Measurements from ENCODE around the gene DUXB. TPM values are rescaled to one million over a fixed set of nuclear protein-coding genes. Genes with fewer than 3 reads are reported as not detected.

The DUXB gene
- total and polyA plus RNA-seq, 2 experiments from 2014 or later: not detected

GRCh38 chr16:75660726-75661302 is 40.4 kb downstream of the DUXB start:
- Histone ChIP-seq H3K27ac (no peak overlapping the region), H3K9me3 (ENCODE audit: low read depth) (no peaks in the 10 kb centered on the region), H3K27me3 (no peaks in the 10 kb centered on the region), H3K4me1 (ENCODE audit: low read depth) (no peaks in the 10 kb centered on the region), H3K4me3 (no peak overlapping the region), H3K36me3 (peaks cover 26% of the 10 kb centered on the region)
- TF ChIP-seq CTCF (IDR thresholded peaks at IDR 0.05; ENCODE audit: low read depth, low read length): no peak
- peak in 1 of 2 donors; percentile 12 for DNase-seq (ENCODE audit: low read depth in 1 of 2, low spot score in 1 of 2)

GRCh38 chr16:75660321-75660720 is 40.9 kb downstream of the DUXB start:
- Histone ChIP-seq H3K27me3 (no peaks in the 10 kb centered on the region), H3K4me3 (no peak overlapping the region), H3K9me3 (ENCODE audit: low read depth) (no peaks in the 10 kb centered on the region), H3K36me3 (peaks cover 31% of the 10 kb centered on the region), H3K27ac (no peak overlapping the region), H3K4me1 (ENCODE audit: low read depth) (no peaks in the 10 kb centered on the region)
- no peak for DNase-seq (ENCODE audit: low read depth in 1 of 2, low spot score in 1 of 2)
- TF ChIP-seq CTCF (IDR thresholded peaks at IDR 0.05; ENCODE audit: low read depth, low read length): no peak

GRCh38 chr16:75658175-75658574 is 43.1 kb downstream of the DUXB start:
- H3K36me3 ChIP-seq: peaks cover 43% of the 10 kb centered on the region
- no peak overlapping the region for H3K27ac ChIP-seq
- DNase-seq (ENCODE audit: low read depth in 1 of 2, low spot score in 1 of 2): no peak
- no peaks in the 10 kb centered on the region for H3K4me1 ChIP-seq (ENCODE audit: low read depth)
- no peak for TF ChIP-seq CTCF (IDR thresholded peaks at IDR 0.05; ENCODE audit: low read depth, low read length)
- H3K27me3 ChIP-seq: no peaks in the 10 kb centered on the region
- H3K9me3 ChIP-seq (ENCODE audit: low read depth): no peaks in the 10 kb centered on the region
- H3K4me3 ChIP-seq: no peak overlapping the region

GRCh38 chr16:75653922-75654321 is 47.3 kb downstream of the DUXB start:
- Histone ChIP-seq H3K27me3 (no peaks in the 10 kb centered on the region), H3K4me1 (ENCODE audit: low read depth) (peaks cover 12% of the 10 kb centered on the region), H3K36me3 (peaks cover 43% of the 10 kb centered on the region), H3K4me3 (no peak overlapping the region), H3K9me3 (ENCODE audit: low read depth) (no peaks in the 10 kb centered on the region), H3K27ac (no peak overlapping the region)
- TF ChIP-seq CTCF (IDR thresholded peaks at IDR 0.05; ENCODE audit: low read depth, low read length): no peak
- no peak for DNase-seq (ENCODE audit: low read depth in 1 of 2, low spot score in 1 of 2)

GRCh38 chr16:75648265-75649076 is 52.8 kb downstream of the DUXB start:
- peaks cover 17% of the 10 kb centered on the region for H3K4me1 ChIP-seq (ENCODE audit: low read depth)
- peak overlapping the region; percentile 85 for H3K27ac ChIP-seq
- no peaks in the 10 kb centered on the region for H3K9me3 ChIP-seq (ENCODE audit: low read depth)
- peak overlapping the region; percentile 61 for H3K4me3 ChIP-seq
- peaks cover 12% of the 10 kb centered on the region for H3K36me3 ChIP-seq
- TF ChIP-seq CTCF (IDR thresholded peaks at IDR 0.05; ENCODE audit: low read depth, low read length): no peak
- H3K27me3 ChIP-seq: no peaks in the 10 kb centered on the region
- peak; percentile 74 to 85 for DNase-seq (ENCODE audit: low read depth in 1 of 2, low spot score in 1 of 2)

All from cardiac muscle cell (in vitro differentiated cells and primary cell).